ENCODE data around the gene MRC2.

DNA sequence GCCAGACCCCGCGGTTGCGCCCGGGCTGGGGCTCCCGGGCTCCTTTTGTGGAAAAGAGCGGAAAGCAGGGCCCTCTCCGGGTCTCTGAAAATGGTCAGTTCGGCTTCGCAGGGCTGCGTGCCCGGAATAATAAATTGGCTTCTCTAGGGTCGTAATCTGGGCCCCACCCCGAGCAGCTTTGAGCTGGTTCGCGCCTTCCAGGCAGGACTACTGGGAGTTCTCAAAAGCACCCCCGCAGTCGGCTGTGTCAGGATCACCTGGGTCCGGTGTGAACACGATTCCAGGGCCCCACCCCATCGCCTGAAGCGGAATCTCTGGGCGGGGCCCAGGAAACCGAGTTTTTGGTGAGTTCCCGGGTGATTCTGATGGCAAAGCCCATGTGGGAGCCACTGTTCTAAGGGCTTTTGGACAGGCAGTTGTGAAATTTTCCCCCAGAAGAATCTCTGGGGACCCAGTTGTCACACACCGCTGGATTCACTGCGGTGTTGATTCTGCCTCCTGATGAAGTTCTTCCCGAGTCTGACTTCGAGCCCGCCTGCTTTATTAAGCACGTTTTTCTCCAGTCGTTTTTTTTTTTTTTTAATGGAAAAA lies 77.0 kb downstream of the MRC2 start:
- TF ChIP-seq, protein P1, sequence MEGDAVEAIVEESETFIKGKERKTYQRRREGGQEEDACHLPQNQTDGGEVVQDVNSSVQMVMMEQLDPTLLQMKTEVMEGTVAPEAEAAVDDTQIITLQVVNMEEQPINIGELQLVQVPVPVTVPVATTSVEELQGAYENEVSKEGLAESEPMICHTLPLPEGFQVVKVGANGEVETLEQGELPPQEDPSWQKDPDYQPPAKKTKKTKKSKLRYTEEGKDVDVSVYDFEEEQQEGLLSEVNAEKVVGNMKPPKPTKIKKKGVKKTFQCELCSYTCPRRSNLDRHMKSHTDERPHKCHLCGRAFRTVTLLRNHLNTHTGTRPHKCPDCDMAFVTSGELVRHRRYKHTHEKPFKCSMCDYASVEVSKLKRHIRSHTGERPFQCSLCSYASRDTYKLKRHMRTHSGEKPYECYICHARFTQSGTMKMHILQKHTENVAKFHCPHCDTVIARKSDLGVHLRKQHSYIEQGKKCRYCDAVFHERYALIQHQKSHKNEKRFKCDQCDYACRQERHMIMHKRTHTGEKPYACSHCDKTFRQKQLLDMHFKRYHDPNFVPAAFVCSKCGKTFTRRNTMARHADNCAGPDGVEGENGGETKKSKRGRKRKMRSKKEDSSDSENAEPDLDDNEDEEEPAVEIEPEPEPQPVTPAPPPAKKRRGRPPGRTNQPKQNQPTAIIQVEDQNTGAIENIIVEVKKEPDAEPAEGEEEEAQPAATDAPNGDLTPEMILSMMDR (conservative IDR thresholded peaks at IDR 0.05; ENCODE audit: low read length) = no peak
- TF ChIP-seq EZH2phosphoT487 (IDR thresholded peaks at IDR 0.05; ENCODE audit: borderline replicate concordance) = no peak

Measured in Loucy (cell line).